ENCODE measurements around the gene CPZ. TPM values are rescaled to one million over a fixed set of nuclear protein-coding genes. Genes with fewer than 3 reads are reported as not detected.

The CPZ gene
- total and polyA plus RNA-seq, 2 donors (not counting 1 experiment from before 2014, with no cell fraction given), result not detected

GRCh38 chr4:8656185-8656517 lies 63.6 kb downstream of the CPZ start:
- no peaks in the 10 kb centered on the region for H3K79me2 ChIP-seq (ENCODE audit: control insufficient read depth, insufficient read depth, low read length)
- no peak overlapping the region for H3K27ac ChIP-seq (ENCODE audit: low read length in 2 of 2)
- H3K27me3 ChIP-seq (replicated peaks in 1 of 4; ENCODE audit: control extremely low read depth in 1 of 4, control insufficient read depth in 3 of 4, insufficient read depth in 4 of 4, low read length in 3 of 4), result no peaks in the 10 kb centered on the region
- Mint-ChIP-seq H3K9me3 (ENCODE audit: insufficient read depth) (peaks cover 2% of the 10 kb centered on the region), H3K4me3 (no peak overlapping the region), H3K27me3 (peaks cover 13% of the 10 kb centered on the region), H3K27ac (no peak overlapping the region), H3K4me1 (no peaks in the 10 kb centered on the region)
- DNase-seq (no peak), ATAC-seq (ENCODE audit: low read depth) (no peak)
- intact Hi-C loops (cut with micrococcal nuclease), result no loop called here
- POLR2A ChIA-PET, result no interaction called here
- TF ChIP-seq EZH2 (IDR thresholded peaks at IDR 0.05; ENCODE audit: borderline replicate concordance, insufficient read depth, low read depth, low read length, poor library complexity, severe bottlenecking) (no peak), CTCF (IDR thresholded peaks at IDR 0.05) (no peak)
- no peak overlapping the region for H3K4me2 ChIP-seq (replicated peaks; ENCODE audit: low read depth, low read length, poor library complexity, severe bottlenecking)
- CTCF ChIA-PET, result no interaction called here
- H4K20me1 ChIP-seq (ENCODE audit: control insufficient read depth, insufficient read depth, low read length, poor library complexity, severe bottlenecking), result no peaks in the 10 kb centered on the region
- 91% methylated on average over 11 of the region's 11 CpGs for WGBS (ENCODE audit: insufficient coverage)
- peaks cover 0 to 29% (median 0%) of the 10 kb centered on the region in 3 donors for H3K9me3 ChIP-seq (ENCODE audit: control extremely low read depth in 1 of 3, control insufficient read depth in 2 of 3, insufficient read depth in 1 of 3, low read length in 2 of 3)
- no peaks in the 10 kb centered on the region for H3K4me1 ChIP-seq (ENCODE audit: control insufficient read depth in 2 of 2, insufficient read depth in 2 of 2, low read length in 2 of 2)
- H3K36me3 ChIP-seq (replicated peaks in 1 of 2; ENCODE audit: control extremely low read depth in 1 of 2, control insufficient read depth in 1 of 2, extremely low read depth in 1 of 2, insufficient read depth in 2 of 2, low read length in 1 of 2), result no peaks in the 10 kb centered on the region
- H2AFZ ChIP-seq (ENCODE audit: insufficient read depth, low read depth, low read length, poor library complexity, severe bottlenecking), result no peak overlapping the region
- no peak overlapping the region for H3K9ac ChIP-seq (ENCODE audit: low read length)
- no peak overlapping the region for H3K4me3 ChIP-seq (ENCODE audit: control extremely low read depth in 1 of 5, extremely low read depth in 1 of 5, insufficient read depth in 1 of 5, low read depth in 2 of 5, low read length in 4 of 5)

GRCh38 chr4:8656711-8657380 lies 64.3 kb downstream of the CPZ start:
- ChIA-PET CTCF (no interaction called here), POLR2A (no interaction called here)
- H4K20me1 ChIP-seq (ENCODE audit: control insufficient read depth, insufficient read depth, low read length, poor library complexity, severe bottlenecking), result no peaks in the 10 kb centered on the region
- H3K9me3 ChIP-seq (ENCODE audit: control extremely low read depth in 1 of 3, control insufficient read depth in 2 of 3, insufficient read depth in 1 of 3, low read length in 2 of 3), result peaks cover 0 to 25% (median 0%) of the 10 kb centered on the region in 3 donors
- no peak overlapping the region for H3K27ac ChIP-seq (ENCODE audit: low read length in 2 of 2)
- no peak for TF ChIP-seq EZH2 (IDR thresholded peaks at IDR 0.05; ENCODE audit: borderline replicate concordance, insufficient read depth, low read depth, low read length, poor library complexity, severe bottlenecking)
- no peak for TF ChIP-seq CTCF (IDR thresholded peaks at IDR 0.05)
- no peak overlapping the region for H3K4me3 ChIP-seq (ENCODE audit: control extremely low read depth in 1 of 5, extremely low read depth in 1 of 5, insufficient read depth in 1 of 5, low read depth in 2 of 5, low read length in 4 of 5)
- H3K79me2 ChIP-seq (ENCODE audit: control insufficient read depth, insufficient read depth, low read length), result no peaks in the 10 kb centered on the region
- no peaks in the 10 kb centered on the region for H3K4me1 ChIP-seq (ENCODE audit: control insufficient read depth in 2 of 2, insufficient read depth in 2 of 2, low read length in 2 of 2)
- no peak overlapping the region for H3K4me2 ChIP-seq (replicated peaks; ENCODE audit: low read depth, low read length, poor library complexity, severe bottlenecking)
- no peak overlapping the region for H3K4me3 Mint-ChIP-seq
- 79% methylated on average over 12 of the region's 17 CpGs for WGBS (ENCODE audit: insufficient coverage)
- ATAC-seq (ENCODE audit: low read depth) (no peak), DNase-seq (no peak)
- no peaks in the 10 kb centered on the region for H3K27me3 ChIP-seq (replicated peaks in 1 of 4; ENCODE audit: control extremely low read depth in 1 of 4, control insufficient read depth in 3 of 4, insufficient read depth in 4 of 4, low read length in 3 of 4)
- H3K27me3 Mint-ChIP-seq, result peaks cover 13% of the 10 kb centered on the region
- H3K36me3 ChIP-seq (replicated peaks in 1 of 2; ENCODE audit: control extremely low read depth in 1 of 2, control insufficient read depth in 1 of 2, extremely low read depth in 1 of 2, insufficient read depth in 2 of 2, low read length in 1 of 2), result no peaks in the 10 kb centered on the region
- H2AFZ ChIP-seq (ENCODE audit: insufficient read depth, low read depth, low read length, poor library complexity, severe bottlenecking), result no peak overlapping the region
- no peak overlapping the region for H3K27ac Mint-ChIP-seq
- no peak overlapping the region for H3K9ac ChIP-seq (ENCODE audit: low read length)
- no peaks in the 10 kb centered on the region for H3K4me1 Mint-ChIP-seq
- H3K9me3 Mint-ChIP-seq (ENCODE audit: insufficient read depth), result peaks cover 2% of the 10 kb centered on the region
- intact Hi-C loops (cut with micrococcal nuclease), result no loop called here
